HPDE6-E6E7 (cell line): ENCODE measurements around the gene DUSP7.

Source experiments
- DNase-seq: peaks from one replicate; pipeline ENCODE4 v3.0.0; 2011; ENCODE audit warnings: missing footprints; ENCODE audit errors: extremely low spot score

The DUSP7 gene

DNA sequence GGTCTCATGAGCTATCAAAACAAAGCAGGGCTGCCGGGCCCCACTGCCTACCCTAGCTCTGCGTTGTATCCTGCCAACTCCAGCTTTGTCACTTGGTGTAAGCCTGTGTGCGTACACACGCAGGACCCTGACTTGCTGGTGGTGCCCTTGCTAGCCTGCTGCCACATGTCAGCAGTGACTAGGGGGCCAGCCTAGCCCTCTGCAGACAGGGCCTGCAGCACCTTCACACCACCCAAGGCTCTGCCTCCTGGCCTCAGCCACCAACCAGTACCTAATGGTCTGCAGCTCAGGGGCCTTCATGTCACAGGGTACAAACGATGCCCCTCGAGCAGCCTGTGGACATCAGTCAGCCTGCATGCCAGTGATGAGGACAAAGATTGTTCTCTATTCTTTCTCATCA is 30.1 kb upstream of the DUSP7 start:
- no peak for DNase-seq

DNA sequence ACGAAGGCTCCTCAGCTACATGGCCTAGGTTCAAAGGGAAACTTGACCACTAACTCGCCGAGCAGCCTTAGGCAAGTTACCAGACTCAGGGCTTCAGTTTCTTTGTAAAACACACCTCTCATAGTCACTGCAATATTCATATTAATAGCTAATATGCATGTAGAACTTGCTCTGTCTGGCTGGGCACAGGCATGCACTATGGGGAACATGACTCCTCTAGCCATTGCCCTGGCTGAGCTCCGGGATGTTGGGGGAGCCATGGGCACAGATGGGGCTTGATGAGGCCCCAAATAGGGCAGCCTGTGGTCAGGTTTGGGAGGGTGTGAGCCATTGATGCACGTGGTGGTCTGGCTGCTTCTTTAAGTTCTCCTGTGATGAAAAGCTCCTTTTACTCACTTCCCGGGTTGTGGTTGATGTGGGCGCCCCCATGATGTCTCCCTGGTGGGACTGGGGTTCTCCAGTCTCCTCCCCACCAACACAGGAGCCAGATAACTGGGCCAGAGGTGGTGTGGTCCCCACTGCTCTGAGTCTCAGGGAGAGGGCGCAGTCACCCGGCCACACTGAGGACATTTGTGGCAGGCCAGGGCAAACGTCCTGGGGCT is 29.4 kb upstream of the DUSP7 start:
- DNase-seq, result no peak

DNA sequence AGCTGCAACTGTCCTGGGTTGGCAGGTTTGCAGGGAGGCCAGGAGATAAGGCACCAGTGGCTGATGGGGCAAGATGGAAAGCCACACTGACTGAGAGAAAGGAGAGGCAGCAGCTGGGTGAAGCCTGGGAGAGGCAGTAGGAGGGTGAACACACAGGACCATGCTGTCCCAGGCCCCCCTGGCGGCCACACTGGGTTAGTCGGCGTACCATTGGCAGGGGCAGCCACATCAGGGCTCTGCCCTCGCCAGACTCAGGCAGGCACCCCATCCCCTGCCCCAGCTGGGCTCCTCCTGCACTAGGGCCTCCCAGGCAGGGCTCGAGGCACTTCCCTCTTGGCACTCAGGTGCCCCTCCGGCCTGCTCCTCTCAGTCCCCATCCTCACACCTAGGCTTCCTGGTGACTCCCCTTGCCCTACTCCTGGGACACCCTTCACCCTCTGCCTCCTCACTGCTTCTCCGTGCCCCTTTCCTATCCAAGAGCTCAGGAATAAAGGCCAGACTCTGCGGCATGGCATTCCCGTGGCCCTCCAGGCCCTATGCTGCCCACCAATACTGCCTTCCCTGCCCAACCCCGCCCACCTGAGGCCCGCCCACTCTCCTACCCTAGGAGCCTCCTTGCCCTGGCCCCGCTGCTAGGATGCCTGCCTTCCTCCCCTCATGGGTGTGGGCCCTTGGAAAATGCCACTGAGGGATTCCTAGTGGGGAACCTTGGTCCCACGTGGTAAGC is 28.7 kb upstream of the DUSP7 start:
- no peak for DNase-seq

DNA sequence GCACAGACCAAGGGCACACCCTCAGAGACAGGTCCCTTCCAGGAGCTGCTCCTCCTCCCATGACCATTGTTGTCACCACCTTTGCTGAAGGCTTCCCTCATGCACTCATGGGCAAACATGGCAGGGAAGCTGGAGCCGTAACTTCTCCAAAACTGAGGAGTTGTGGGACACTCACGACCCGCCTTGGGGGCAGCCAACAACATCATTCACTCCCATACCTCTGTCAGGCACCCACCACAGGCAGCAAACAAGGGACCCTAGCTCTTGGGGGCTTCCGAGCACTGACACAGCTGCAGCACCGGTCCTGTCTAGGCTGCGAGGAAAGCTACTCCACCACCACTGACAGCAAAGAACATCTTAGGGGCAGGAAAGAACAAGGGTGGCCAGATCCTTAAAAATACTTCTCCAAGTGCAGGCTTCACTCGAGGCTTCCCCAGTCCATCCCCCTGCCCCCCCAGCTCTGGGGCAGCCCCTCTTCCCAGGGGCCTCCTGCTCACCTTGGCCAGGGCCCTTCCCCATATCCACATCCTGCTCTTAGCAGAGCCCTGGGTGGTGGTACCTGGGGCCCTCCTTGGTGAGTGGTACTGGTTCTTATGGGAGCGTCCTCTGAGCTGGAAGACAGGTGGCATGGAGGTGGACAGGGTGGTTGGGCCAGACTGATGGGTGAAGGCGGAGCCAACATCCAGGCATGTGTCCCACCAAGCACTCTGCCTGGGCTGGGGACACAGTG is 28.0 kb upstream of the DUSP7 start:
- DNase-seq, result no peak

DNA sequence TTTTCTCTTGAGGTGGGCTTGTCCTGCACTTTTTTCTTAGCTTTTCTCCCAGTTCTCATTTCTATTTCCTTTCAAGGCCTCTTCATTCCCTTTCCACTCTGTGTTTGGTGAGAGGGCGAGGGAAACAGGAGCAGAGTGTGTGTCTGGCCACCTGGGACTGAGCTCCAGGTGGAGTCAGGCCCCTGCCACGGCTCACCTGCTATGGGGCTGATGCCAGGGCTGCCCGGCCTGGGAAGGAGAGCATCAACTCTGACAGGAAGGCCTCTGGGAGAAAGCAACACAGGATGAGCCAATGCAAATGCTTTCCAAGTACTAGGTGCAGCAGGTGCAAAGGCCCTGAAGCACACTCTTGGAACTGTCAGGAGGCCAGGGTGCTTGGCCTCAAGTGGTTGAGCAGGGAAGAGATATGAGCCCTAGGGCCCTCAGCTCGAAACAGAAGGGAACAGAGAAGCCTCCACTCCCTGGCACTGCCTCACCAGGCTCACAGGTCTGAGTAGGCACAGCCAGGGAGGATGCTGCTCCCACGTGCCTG is 27.3 kb upstream of the DUSP7 start:
- no peak for DNase-seq

DNA sequence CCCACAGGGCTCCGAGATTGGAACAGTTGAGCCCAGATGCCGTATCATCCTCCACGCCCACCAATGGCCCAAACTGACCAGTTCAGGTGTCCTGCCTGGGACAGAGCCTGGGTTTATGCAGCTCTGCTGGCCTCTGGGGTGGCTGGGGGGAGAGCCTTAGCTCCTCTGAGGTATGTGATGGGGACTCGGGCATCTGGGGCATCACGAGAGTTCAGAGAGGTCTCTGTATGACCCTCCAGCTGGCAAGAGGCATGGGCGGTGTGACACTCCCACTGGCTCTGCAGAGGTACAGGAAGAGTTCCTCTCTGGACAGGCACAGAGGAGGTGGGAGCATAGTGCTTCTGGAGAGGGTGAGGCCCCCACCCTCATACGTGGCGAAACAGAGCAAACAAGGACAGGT is 26.6 kb upstream of the DUSP7 start:
- no peak for DNase-seq

DNA sequence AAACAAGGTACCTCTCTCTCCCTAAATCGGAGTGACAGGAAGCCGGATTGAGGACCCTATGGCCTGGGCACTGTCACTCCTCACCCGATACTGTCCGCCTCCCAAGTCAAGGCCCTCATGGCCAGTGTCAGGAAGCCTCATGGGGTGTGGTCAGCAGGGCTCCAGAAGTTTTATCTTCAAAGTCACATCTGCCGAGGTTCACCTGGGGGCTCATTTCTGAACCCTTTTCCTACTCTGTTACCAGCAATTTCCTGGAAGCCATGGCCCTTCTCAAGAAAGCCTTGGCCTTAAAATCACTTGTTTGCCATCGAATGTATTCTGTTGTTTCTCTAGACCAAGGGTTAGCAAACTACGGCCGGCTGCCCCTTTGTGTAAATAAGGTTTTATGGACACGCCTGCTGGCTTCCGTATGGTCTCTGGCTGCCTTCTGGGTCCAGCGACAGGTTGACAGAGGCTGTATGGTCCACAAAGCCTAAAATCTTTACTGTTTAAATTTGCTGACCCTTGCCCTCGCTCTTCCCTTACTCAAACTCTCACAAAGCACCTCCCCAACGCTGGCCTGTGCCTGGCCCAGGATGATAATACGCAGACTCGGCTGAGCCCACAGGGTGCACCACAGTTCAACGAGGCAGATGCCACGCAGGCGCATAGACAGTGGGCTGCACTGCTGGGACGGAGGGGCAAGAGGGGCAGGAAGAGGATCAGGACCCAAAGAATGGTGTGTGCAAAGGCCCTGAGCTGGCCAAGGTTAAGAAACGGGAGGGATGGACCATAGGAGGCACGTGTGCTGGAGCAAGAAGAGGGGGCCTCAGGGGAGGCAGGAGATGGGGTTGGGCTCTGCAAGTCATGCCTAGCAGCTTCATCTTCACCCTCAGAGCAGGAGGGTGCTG is 24.7 kb upstream of the DUSP7 start:
- no peak for DNase-seq

DNA sequence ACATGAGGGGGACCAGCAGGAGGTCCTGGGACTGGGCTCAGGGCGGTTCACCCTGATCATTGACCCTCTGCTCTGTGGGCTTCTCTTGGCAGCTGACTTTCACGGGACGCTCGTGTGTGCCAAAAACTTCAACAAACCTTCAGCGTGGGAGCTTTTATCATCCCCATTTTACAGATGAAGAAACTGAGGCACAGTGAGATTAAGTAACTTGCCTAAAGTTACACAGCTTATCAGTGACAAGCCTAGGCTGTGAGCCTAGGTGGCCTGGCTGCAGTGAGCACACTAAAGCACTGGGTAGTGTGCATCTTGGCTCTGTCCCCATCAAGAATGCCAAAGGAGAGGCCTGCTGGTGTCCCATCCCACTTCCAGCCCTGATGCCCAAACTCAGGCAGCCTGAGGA is 23.6 kb upstream of the DUSP7 start:
- no peak for DNase-seq

DNA sequence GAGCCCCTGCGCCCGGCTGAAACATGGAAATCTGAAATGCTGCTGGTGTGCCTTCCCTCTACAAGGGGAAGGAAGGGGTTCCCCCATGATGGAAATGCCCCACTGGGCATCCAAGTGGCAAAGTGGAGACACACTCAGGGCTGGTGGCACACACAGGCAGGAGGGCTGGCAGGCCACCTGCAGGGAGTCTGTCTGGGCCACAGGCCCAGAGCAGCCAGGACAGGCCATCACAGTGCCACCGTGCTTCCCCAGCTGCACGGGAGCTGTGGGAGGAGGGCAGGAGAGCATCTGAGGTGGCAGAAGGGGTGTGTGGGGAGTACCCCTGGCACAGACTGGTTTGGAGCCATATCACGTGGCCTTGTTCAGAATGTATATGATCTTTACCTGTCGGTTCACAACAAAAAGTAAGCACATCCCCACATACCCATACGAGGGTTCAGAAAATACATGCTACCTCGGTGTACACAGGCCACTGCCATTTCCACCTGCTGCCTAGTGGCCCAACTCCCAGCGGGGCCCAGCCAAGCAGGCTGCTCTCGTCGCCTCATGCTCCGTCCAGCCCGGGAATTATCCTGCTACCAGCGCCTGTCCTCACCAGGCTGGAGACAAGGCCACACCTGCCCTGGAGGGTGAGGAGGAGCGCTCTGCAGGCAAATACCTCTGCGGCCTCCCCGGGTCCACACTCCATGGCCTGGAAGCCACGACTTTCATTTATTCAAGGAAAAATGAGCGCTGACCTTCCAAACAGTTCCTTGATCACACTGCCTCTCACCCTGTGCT is 22.6 kb upstream of the DUSP7 start:
- no peak for DNase-seq

DNA sequence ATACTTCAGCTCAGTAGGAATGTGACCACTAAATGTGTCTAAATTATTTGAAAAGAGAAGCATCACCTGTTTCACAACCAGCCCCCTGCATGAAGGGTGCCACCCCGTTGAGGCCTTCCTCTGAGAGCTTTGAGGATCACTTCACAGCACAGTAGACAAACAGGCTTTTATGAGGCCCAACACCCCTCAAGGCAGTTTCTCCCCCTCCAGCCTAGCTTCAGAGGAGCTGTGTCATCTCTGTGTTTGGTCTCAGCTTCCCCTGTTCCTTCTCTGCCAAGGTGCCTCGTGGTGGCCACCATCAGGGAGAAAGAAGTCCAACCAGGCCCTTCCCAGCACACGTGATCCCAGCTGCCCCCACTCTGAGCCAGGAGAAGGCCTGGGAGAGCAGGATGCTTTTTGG is 21.6 kb upstream of the DUSP7 start:
- no peak for DNase-seq

DNA sequence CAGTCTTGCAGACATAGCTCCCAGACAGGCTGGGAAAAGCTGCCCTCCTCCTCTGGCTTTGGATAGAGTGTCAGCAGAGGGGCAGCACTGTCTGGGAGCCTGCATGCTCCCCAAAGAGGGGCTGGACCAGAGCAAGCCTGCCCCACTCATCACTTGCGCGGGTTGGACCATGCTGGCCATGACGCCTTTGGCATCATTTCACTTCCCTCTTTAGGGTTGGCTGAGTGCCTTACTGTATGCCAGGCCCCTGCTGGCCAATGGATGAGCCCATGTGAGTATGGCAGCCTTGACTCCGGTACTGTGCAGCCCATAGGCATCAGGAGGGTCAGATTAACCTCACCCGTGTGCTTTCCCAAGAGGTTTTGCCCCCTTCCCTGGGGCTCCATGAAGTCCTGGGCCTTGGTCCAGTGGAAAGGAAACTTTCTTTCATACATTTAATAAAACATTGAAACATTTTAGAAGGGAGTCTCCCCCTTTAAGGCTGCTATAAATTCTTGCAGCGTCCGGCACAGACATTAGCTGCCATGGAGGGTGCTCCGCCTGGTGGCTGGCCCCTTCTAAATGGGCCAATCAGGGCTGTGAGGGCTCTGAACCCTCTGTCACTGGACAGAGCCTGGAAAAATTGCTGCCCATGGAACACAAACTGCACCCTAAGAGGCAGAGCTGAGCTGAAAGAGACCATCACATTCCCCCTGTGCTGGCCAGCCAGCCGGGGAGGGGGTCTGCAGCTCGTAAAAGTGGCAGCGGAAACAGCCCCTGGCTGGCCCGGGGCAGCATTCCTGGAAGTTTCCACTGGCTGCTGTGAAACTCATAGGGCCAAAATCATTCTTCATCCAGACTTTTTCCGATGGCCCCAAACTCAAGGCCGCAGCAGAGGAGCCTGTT is 20.8 kb upstream of the DUSP7 start:
- no peak for DNase-seq

DNA sequence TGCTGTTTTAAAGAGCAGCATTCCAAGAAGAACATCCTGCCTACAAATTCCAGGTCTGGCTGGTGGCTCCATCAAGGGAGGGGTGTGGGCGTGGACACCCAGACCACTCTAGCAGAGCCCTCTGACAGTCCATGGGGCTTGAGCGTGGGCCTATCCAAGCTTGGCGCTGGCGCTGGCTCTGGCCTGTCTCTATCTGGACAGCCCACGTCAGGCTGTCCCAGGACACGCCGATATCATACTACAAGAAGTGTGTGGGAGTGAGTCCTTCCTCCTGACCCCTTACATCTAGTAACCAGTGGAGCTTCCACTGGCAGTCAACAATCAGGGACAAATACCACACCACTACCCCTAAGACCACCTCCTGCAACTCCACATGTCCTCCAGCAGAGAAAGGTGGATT is 17.1 kb upstream of the DUSP7 start:
- DNase-seq, result no peak

DNA sequence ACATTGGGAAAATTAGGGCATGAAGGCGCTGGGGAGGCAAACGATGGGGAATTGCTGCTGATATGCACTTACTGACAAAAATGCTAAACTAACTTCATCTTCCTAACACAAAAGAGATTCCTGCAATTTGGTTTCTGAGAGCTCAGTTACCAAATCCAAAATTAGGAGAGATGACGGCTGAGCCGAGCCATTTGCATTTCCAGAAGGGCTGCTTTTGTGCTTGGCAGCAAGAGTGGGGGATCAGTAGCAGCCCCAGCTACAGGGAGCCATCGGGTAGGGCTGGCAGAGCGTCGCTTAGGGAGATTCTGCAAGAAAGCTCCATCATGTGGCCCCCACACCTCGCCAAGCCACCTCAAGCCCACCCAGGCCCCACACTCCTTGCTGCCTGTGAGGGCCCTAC is 16.1 kb upstream of the DUSP7 start:
- DNase-seq, result no peak

DNA sequence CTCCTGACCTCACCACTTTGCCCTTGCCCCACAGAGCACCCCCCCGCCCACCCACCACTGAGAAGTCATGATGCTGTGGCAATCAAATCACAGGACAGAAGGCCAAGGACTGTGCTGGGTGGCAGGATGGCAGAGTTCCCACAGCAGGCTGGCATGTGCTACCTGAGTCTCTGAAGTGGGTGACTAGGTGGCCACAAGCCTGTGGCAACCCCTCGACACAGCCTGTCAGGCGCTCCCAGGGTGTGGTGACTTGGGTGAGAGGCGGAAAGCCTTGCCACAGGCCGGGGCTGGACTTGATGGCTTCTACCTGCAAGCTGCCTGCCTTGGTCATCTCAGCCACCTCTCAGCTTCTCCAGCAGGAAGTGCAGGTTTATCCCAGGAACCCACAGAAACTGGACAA is 15.6 kb upstream of the DUSP7 start:
- DNase-seq, result no peak

DNA sequence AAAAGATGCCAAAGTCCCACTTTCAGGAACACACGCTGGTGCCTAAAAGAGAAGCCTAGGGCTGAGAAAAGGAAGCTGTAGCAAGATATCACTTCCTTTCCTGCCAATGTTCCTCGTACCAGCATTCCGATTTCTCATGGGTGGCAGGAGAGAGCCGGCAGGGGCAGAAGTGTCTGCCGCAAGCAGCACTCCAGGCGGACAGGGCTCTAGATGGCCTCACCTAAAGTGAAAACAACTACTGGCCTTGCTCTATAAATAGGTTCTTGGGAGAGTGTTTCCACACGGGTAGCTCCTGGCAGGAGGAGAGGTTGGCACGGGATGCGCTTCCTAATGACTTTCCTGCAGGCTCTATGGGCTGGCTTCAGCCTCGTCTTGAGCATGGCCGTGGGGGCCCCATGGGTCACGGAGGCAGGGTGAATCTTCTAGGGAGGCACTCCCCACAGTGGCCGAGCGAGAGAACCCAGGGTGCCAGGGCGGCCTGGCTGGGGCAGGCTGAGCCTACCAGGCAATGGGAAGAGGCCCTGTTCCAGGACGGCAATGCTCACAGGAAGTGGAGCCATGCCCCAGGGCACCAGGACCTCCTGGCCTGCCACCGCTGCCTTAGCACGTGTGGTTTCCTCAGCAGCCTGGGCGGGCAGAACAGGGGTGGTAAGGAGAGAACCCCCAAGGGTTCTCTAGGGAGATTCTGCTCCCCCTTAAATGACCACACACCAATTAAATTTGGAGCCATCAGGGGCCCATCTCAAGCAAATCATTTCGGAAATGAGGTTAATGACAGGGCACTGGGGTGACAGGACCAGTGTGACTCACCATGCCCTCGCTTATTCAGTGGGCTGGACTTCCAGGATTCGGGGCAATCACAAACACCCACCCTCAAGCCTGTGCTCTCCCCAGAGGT is 14.6 kb upstream of the DUSP7 start:
- no peak for DNase-seq

DNA sequence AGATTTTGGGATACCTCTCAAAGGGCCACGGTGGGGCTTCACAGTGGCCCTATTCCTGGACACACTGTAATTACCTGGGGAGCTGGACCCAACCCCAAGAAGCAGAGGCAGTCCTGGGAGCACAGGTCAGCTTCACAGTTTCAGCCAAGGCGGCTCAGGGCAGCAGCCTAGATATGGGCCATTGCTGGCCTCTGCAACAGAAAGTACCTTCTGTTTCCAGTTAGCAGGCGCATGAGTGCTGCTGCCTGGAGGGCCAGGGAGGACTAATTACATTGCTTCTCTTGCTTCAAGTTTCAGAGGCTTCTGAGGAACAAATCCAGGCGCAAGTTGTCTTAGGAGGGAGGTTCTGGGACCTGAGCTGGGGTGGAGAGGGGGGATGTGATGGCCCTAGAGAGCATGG is 13.5 kb upstream of the DUSP7 start:
- no peak for DNase-seq

DNA sequence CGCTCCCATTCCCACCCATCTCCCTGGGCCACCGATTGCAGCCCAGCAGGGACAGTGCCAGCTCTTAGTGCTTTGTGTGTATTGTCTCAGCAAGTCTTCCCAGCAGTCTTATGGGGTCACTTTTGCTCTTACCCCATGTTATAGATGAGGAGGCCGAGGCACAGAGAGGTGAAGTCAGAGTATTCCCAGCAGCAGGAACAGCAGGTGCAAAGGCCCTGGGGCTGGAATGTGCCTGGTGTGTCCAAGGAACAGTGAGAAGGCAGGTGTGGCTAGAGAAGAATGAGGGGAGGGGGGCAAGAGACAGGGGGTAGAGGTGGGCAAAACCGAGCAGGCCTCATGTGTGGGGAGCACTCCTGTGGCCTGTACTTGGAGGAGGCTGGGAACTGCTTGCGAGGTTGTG is 12.8 kb upstream of the DUSP7 start:
- no peak for DNase-seq

DNA sequence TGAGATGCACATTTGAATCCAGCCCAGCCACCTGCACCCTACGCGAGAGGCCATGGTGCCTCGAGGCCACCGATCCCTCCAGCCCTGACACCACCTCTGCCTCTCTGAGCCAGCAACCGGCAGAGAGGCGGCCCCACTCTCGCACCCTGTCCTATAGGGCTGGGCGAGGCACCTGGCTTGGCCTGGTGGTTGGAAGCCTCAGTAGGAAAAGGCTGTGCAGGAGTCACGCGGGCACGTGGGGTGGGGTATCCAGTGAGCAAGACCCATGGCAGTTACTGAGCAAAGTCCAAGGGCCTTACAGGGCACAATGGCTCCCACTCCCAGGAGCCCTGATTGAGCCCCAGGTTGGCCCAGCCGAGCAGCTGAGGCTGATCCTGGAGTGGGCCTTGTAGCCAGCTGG is 12.4 kb upstream of the DUSP7 start:
- no peak for DNase-seq

DNA sequence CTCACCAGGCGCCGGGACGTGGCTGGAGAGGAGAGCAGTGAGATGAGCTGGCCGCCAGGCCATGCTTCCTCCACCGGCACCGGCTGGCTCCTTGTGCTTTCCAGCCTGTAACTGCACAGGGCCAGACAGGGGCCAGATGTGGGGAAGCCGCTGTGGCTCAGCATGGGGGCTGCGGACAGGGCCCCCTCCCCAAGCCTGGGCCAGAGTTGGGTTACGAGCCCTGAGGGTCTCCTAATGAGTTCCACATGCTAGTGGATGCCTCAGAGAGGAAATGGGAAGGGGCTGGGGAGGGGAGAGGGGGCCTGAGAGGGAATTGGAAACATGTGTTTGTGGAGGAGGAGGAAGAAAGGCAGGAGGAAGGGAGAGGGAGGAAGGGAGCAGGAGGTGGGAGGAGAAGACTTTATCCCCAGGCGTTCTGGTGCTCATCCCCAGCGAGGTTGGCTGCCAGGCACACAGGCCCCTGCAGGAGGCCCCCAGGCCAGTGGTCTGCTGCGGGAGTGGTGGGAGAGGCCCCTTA is 11.7 kb upstream of the DUSP7 start:
- no peak for DNase-seq
